Measurements from ENCODE around the gene TCN1. TPM values are rescaled to one million over a fixed set of nuclear protein-coding genes. Genes with fewer than 3 reads are reported as not detected.
A peak's percentile ranks its signal among the peaks of the same experiment; 100 is the strongest.

The TCN1 gene
- total and polyA plus RNA-seq, 9 of the 15 experiments (the other 6 are each of a cell fraction or from before 2014, with no cell fraction given), result 0.63 to 25.9 (median 8.0) TPM

GRCh38 chr11:59833602-59834001 lies 32.7 kb downstream of the TCN1 start:
- peaks cover 0 to 3% of the 10 kb centered on the region in 2 experiments; a peak in 2 of 5 replicates for H3K4me1 ChIP-seq (replicated peaks in 1 of 2; ENCODE audit: control insufficient read depth in 2 of 2, insufficient read depth in 2 of 2, low read length in 2 of 2)
- H3K9ac ChIP-seq (ENCODE audit: insufficient read depth in 1 of 2, low read depth in 2 of 2, low read length in 2 of 2), result no peak overlapping the region
- no peaks in the 10 kb centered on the region for H4K20me1 ChIP-seq (replicated peaks; ENCODE audit: control insufficient read depth, insufficient read depth, low read length)
- BruUV-seq (replicated peaks), result no TSS peak
- WGBS (ENCODE audit: insufficient coverage, low coverage, missing lambda C conversion rate), result 45% methylated on average over 2 of the region's 2 CpGs
- peak; percentile 27; the same call in 1 of the 3 replicates for ATAC-seq
- intact Hi-C loops (cut with micrococcal nuclease), result no loop called here
- FAIRE-seq, result no peak
- no peak overlapping the region for H3K4me3 ChIP-seq
- H3K27ac ChIP-seq (ENCODE audit: extremely low read depth, low read depth, low read length), result no peak overlapping the region
- no peak for DNase-seq (ENCODE audit: extremely low read depth in 1 of 4, low spot score in 3 of 4)
- H3K27me3 ChIP-seq (ENCODE audit: control insufficient read depth in 2 of 2, insufficient read depth in 2 of 2, low read length in 2 of 2), result no peaks in the 10 kb centered on the region
- CTCF ChIA-PET (ENCODE audit: low intra/inter-chr PET ratio), result no interaction called here
- H3K79me2 ChIP-seq (ENCODE audit: control insufficient read depth, insufficient read depth, low read length), result no peaks in the 10 kb centered on the region
- H3K36me3 ChIP-seq (ENCODE audit: control insufficient read depth, insufficient read depth, low read length), result no peaks in the 10 kb centered on the region
- H3K9me3 ChIP-seq (replicated peaks; ENCODE audit: control insufficient read depth, insufficient read depth, low read depth, low read length), result no peaks in the 10 kb centered on the region
- POLR2A ChIA-PET, result interaction anchor here (1.0 kb wide), 1 partner anchor 12 kb away, joined by 3 read pairs; the partner anchor contains the start of gene CBLIF
- no peak overlapping the region for H3K4me2 ChIP-seq (ENCODE audit: insufficient read depth, low read length)
- no peaks in the 10 kb centered on the region for H3K9me1 ChIP-seq (ENCODE audit: control insufficient read depth, insufficient read depth, low read length)
- H2AFZ ChIP-seq (ENCODE audit: low read depth, low read length), result peak overlapping the region; percentile 64
- in situ Hi-C loops (cut with MboI), result no loop called here
- no peak for TF ChIP-seq TAF9B (IDR thresholded peaks at IDR 0.05; ENCODE audit: partially characterized antibody)
- TF ChIP-seq NCOA4 (IDR thresholded peaks at IDR 0.05; ENCODE audit: partially characterized antibody), result no peak
- no peak for TF ChIP-seq STAT6 (CRISPR knock-in tag; IDR thresholded peaks at IDR 0.05)
- no peak for TF ChIP-seq MXI1 (IDR thresholded peaks at IDR 0.05; ENCODE audit: low read depth, low read length)
- no peak for TF ChIP-seq TGIF2 (CRISPR knock-in tag; IDR thresholded peaks at IDR 0.05)
- TF ChIP-seq SMARCA5 (IDR thresholded peaks at IDR 0.05), result no peak
- no peak for TF ChIP-seq ETS2 (tag; IDR thresholded peaks at IDR 0.05; ENCODE audit: borderline replicate concordance, poor library complexity, severe bottlenecking)
- no peak for TF ChIP-seq ZBTB40 (IDR thresholded peaks at IDR 0.05)
- TF ChIP-seq ZBTB40 (CRISPR knock-in tag; IDR thresholded peaks at IDR 0.05), result no peak

Measured in K562 (cell line).